Body of pancreas (tissue), 4 donors: Measurements from ENCODE around the gene TRPM7.

ENCODE experiments used
- CTCF ChIP-seq, 7 experiments: fragments of 450-650 bp in 4 of 7; fragments of 200-600 bp in 3 of 7; sonication (generic) in 3 of 7; IDR thresholded peaks; one replicate each; pipeline ENCODE4 v1.5.1; 2016 to 2019; ENCODE audit warnings: antibody characterized with exemption in 7 of 7
- POLR2A ChIP-seq, 3 donors: fragments of 450-650 bp; IDR thresholded peaks; one replicate each; pipeline ENCODE4 v1.6.1; 2016; ENCODE audit warnings: antibody characterized with exemption in 3 of 3, mild to moderate bottlenecking in 2 of 3

GRCh38 chr15:50590288-50590687, 96.3 kb downstream of the TRPM7 start:
- no peak for TF ChIP-seq CTCF (IDR thresholded peaks at IDR 0.05)
- TF ChIP-seq POLR2A (IDR thresholded peaks at IDR 0.05), result no peak
